Progenitor cell of endocrine pancreas (in vitro differentiated cells): Measurements from ENCODE around the gene SLC25A28. TPM values are rescaled to one million over a fixed set of nuclear protein-coding genes. Genes with fewer than 3 reads are reported as not detected.

ENCODE experiments used
- DNase-seq: peaks from one replicate; pipeline ENCODE4 v3.0.0; 2021; ENCODE audit warnings: low spot score; ENCODE audit not compliant: unreplicated experiment
- H3K27ac Mint-ChIP-seq: 2 replicates; pipeline ENCODE4 v1.8.0; 2021; ENCODE audit warnings: mild to moderate bottlenecking, moderate library complexity, mixed read lengths
- H3K27me3 Mint-ChIP-seq: 2 replicates; pipeline ENCODE4 v1.8.0; 2021; ENCODE audit warnings: mixed read lengths
- H3K36me3 Mint-ChIP-seq: 2 replicates; pipeline ENCODE4 v1.8.0; 2022; ENCODE audit warnings: mixed read lengths; ENCODE audit not compliant: insufficient read depth
- H3K4me1 Mint-ChIP-seq: 2 replicates; pipeline ENCODE4 v1.8.0; 2021; ENCODE audit warnings: low read depth, mixed read lengths
- H3K4me3 Mint-ChIP-seq: 2 replicates; pipeline ENCODE4 v1.8.0; 2021; ENCODE audit warnings: low read depth, mild to moderate bottlenecking, moderate library complexity, mixed read lengths
- H3K9me3 Mint-ChIP-seq: 2 replicates; pipeline ENCODE4 v1.8.0; 2021; ENCODE audit warnings: low read depth, mixed read lengths
- CTCF ChIP-seq: fragments of 200-600 bp; sonication (generic); IDR thresholded peaks from one replicate; pipeline ENCODE4 v1.5.0; 2021; ENCODE audit warnings: antibody characterized with exemption, mild to moderate bottlenecking; ENCODE audit not compliant: unreplicated experiment
- total RNA-seq: library from RNA; stranded (reverse); gene quantifications from 2 replicates; pipeline ENCODE4 v1.2.1, GENCODE V29; 2021

The SLC25A28 gene
- total RNA-seq, 1 donor from 2014 or later: 29.4 TPM

- Mint-ChIP-seq H3K4me1 (peaks cover 20% of the 10 kb centered on the region), H3K27ac (peak overlapping the region; percentile 3), H3K4me3 (peak overlapping the region; percentile 69), H3K9me3 (no peaks in the 10 kb centered on the region), H3K27me3 (no peaks in the 10 kb centered on the region), H3K36me3 (no peaks in the 10 kb centered on the region)
- no peak for TF ChIP-seq CTCF
- no peak for DNase-seq
These were observed 994 bp downstream of the SLC25A28 start for GRCh38 chr10:99619090-99619800.

DNA sequence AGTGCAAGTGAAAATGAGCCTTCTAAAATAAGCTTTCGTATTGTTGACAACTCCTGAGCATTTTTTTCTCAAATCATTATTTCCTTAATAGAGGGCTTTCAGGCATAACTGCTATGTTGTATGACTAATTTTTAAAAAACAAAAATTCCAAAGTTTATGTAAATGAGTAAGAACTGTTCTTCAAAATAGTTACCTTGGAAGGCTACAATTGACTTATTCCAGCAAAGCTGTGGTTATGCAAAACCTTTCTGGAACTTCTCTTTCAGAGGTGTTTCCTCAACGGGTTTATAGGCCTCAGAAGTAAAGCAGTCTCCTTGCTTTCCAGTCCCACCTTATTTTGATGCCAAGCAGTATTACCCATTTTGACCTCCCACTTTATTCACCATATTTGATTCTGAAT lies 2.5 kb downstream of the SLC25A28 start:
- no peak for TF ChIP-seq CTCF
- H3K4me3 Mint-ChIP-seq: no peak overlapping the region

GRCh38 chr10:99615426-99615825 lies 4.8 kb downstream of the SLC25A28 start:
- Mint-ChIP-seq H3K4me1 (peaks cover 11% of the 10 kb centered on the region), H3K27me3 (no peaks in the 10 kb centered on the region), H3K9me3 (no peaks in the 10 kb centered on the region), H3K4me3 (no peak overlapping the region), H3K27ac (no peak overlapping the region), H3K36me3 (no peaks in the 10 kb centered on the region)
- no peak for TF ChIP-seq CTCF
- no peak for DNase-seq

More for the DNA sequence above, 2.5 kb downstream of the SLC25A28 start:
- Mint-ChIP-seq H3K27me3 (no peaks in the 10 kb centered on the region), H3K27ac (no peak overlapping the region), H3K4me1 (peaks cover 20% of the 10 kb centered on the region), H3K36me3 (no peaks in the 10 kb centered on the region), H3K9me3 (no peaks in the 10 kb centered on the region)
- DNase-seq: no peak

DNA sequence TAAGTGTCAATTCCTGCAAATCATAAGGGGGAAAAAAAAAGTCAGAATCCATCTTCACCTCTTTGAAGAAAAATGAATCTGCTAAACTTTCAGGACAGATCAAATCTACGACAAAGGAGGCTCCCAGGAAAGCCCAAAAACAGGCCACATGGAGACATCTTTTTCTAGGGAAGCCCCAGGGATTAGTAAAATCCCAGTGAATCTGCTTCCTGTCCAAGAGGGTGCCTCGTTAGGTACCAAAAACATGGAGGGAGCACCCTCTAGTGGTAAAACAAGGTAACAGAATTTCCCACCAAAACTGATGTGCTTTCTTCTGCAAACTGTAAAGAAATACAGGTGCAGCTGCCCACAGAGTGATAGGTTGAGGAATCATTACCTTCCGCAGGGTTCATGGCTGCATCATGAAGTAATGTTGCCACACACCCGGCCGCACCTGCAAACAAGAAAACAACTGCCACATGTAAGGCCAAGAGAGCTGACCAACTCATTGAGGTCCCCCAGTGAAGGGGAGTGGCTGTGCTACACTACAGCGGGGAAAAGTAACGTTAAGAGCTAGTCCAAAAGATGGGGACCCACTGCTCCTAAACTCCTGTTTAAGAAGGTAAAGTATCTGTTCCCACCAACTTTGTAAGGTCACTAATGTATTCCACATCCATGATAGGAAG lies 7.9 kb downstream of the SLC25A28 start:
- Mint-ChIP-seq H3K36me3 (no peaks in the 10 kb centered on the region), H3K4me3 (no peak overlapping the region), H3K9me3 (no peaks in the 10 kb centered on the region), H3K4me1 (no peaks in the 10 kb centered on the region), H3K27me3 (no peaks in the 10 kb centered on the region), H3K27ac (no peak overlapping the region)
- peak; percentile 85 for TF ChIP-seq CTCF
- DNase-seq: peak; percentile 19

DNA sequence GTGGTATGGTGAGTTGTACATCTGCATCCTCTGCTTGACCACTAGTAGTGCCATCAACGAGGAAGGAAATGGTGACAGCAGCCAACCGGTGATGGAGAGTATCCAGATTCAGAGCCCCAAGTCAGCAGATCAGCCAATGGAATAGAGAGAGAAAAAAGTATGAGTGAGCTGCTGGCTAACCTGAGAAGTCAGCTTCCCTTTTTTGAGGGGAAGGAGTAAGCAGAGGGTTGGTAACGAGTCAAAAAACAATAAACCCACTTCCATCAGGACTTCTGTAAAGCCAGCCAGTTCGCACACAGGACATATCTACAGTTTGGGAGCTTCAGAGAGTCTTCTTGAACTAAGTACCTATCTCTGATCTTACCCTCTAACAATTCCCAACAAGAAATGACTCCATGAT lies 8.9 kb downstream of the SLC25A28 start:
- Mint-ChIP-seq H3K4me1 (no peaks in the 10 kb centered on the region), H3K27me3 (no peaks in the 10 kb centered on the region), H3K4me3 (no peak overlapping the region), H3K9me3 (no peaks in the 10 kb centered on the region), H3K36me3 (no peaks in the 10 kb centered on the region), H3K27ac (no peak overlapping the region)
- DNase-seq: no peak
- no peak for TF ChIP-seq CTCF
